Neuronal stem cell (in vitro differentiated cells): ENCODE measurements around the gene COMMD2.
A peak's percentile ranks its signal among the peaks of the same experiment; 100 is the strongest.

Source experiments
- DNase-seq: peaks from one replicate; pipeline ENCODE4 v3.0.0-alpha.2; 2013; ENCODE audit warnings: low spot score
- H2AFZ ChIP-seq: one replicate; pipeline ENCODE4 v1.6.1; 2013; ENCODE audit warnings: mild to moderate bottlenecking, low read length, inconsistent platforms
- H2AK5ac ChIP-seq: 2 replicates; pipeline ENCODE4 v1.6.1; 2013; ENCODE audit warnings: low read depth, mild to moderate bottlenecking, inconsistent platforms, low read length, moderate library complexity, mixed read lengths
- H2BK120ac ChIP-seq: 2 replicates; pipeline ENCODE4 v1.6.1; 2013; ENCODE audit warnings: low read depth, mild to moderate bottlenecking, inconsistent platforms, low read length, moderate library complexity, mixed read lengths
- H2BK12ac ChIP-seq: one replicate; pipeline ENCODE4 v1.6.1; 2013; ENCODE audit warnings: low read length, inconsistent platforms
- H2BK15ac ChIP-seq: 2 replicates; pipeline ENCODE4 v1.6.1; 2013; ENCODE audit warnings: mild to moderate bottlenecking, low read length, inconsistent platforms, mixed read lengths
- H2BK5ac ChIP-seq: one replicate; pipeline ENCODE4 v1.6.1; 2013; ENCODE audit warnings: inconsistent platforms, mild to moderate bottlenecking, low read length, moderate library complexity
- H3K14ac ChIP-seq: one replicate; pipeline ENCODE4 v1.6.1; 2013; ENCODE audit warnings: low read length, inconsistent platforms
- H3K18ac ChIP-seq: 2 replicates; pipeline ENCODE4 v1.6.1; 2013; ENCODE audit warnings: low read length, inconsistent platforms
- H3K23ac ChIP-seq: 2 replicates; pipeline ENCODE4 v1.6.1; 2013; ENCODE audit warnings: low read depth, mild to moderate bottlenecking, mixed read lengths, low read length, inconsistent platforms; ENCODE audit not compliant: poor library complexity
- H3K27ac ChIP-seq: replicated peaks from 3 replicates; pipeline ENCODE4 v1.5.1; 2013; ENCODE audit warnings: low read length, inconsistent platforms
- H3K27me3 ChIP-seq, 3 experiments: 2 replicates each; pipeline ENCODE4 v1.6.1; 2013; ENCODE audit warnings: low read length in 3 of 3, mild to moderate bottlenecking in 2 of 3, inconsistent platforms in 1 of 3, low read depth in 1 of 3, mixed read lengths in 1 of 3, moderate library complexity in 1 of 3; ENCODE audit not compliant: control insufficient read depth in 3 of 3, insufficient read depth in 3 of 3
- H3K36me3 ChIP-seq, 2 donors: replicated peaks in 1 of 2; 2 replicates each; pipeline ENCODE4 v1.6.1; 2013; ENCODE audit warnings: low read length in 2 of 2; ENCODE audit not compliant: control insufficient read depth in 2 of 2, insufficient read depth in 2 of 2
- H3K4ac ChIP-seq: 2 replicates; pipeline ENCODE4 v1.6.1; 2013; ENCODE audit warnings: inconsistent platforms, mild to moderate bottlenecking, low read length, moderate library complexity
- H3K4me1 ChIP-seq, 2 donors: 1 replicate in 1 of 2; 2 replicates in 1 of 2; pipeline ENCODE4 v1.6.1; 2013; ENCODE audit warnings: low read length in 2 of 2, low read depth in 1 of 2; ENCODE audit not compliant: control insufficient read depth in 2 of 2, insufficient read depth in 1 of 2
- H3K4me2 ChIP-seq: one replicate; pipeline ENCODE4 v1.6.1; 2013; ENCODE audit warnings: mild to moderate bottlenecking, low read length, inconsistent platforms; ENCODE audit not compliant: insufficient read depth, poor library complexity, severe bottlenecking
- H3K4me3 ChIP-seq, 2 donors: 2 replicates each; pipeline ENCODE4 v1.5.1; 2013; ENCODE audit warnings: low read length in 2 of 2, mild to moderate bottlenecking in 2 of 2, inconsistent platforms in 1 of 2, moderate library complexity in 1 of 2
- H3K79me1 ChIP-seq: one replicate; pipeline ENCODE4 v1.6.1; 2013; ENCODE audit warnings: low read depth, mild to moderate bottlenecking, inconsistent platforms, low read length, moderate library complexity
- H3K9ac ChIP-seq: one replicate; pipeline ENCODE4 v1.6.1; 2013; ENCODE audit warnings: mild to moderate bottlenecking, low read depth, low read length, inconsistent platforms; ENCODE audit not compliant: poor library complexity
- H3K9me3 ChIP-seq, 2 donors: replicated peaks in 1 of 2; 2 replicates each; pipeline versions ENCODE3 to v1.6.1; 2013; ENCODE audit warnings: low read length in 2 of 2, mild to moderate bottlenecking in 2 of 2, inconsistent platforms in 1 of 2, low read depth in 1 of 2, mixed read lengths in 1 of 2, moderate library complexity in 1 of 2; ENCODE audit not compliant: control insufficient read depth in 2 of 2, insufficient read depth in 1 of 2
- H4K8ac ChIP-seq: one replicate; pipeline ENCODE4 v1.6.1; 2013; ENCODE audit warnings: low read depth, mild to moderate bottlenecking, inconsistent platforms, low read length, moderate library complexity
- H4K91ac ChIP-seq: one replicate; pipeline ENCODE4 v1.6.1; 2013; ENCODE audit warnings: low read length, low read depth, mild to moderate bottlenecking, inconsistent platforms; ENCODE audit not compliant: poor library complexity
- WGBS, 2 donors: extraction: QIAGEN DNeasy Blood & Tissue Kit; methylation state at CpG; one replicate each; pipeline ENCODE4 v1.1.7; 2013; ENCODE audit warnings: missing lambda C conversion rate in 2 of 2, mixed read lengths in 1 of 2; ENCODE audit not compliant: insufficient read length in 2 of 2, insufficient replicate concordance in 1 of 2; ENCODE audit errors: extremely low coverage in 2 of 2; 5-methylcytosine and 5-hydroxymethylcytosine counted together

Gene COMMD2

GRCh38 chr3:149796026-149796425 is 43.7 kb upstream of the COMMD2 start:
- Histone ChIP-seq H3K9me3 (no peaks in the 10 kb centered on the region), H3K9ac (no peak overlapping the region), H2AFZ (no peak overlapping the region), H3K27ac (no peak overlapping the region), H3K4me2 (no peak overlapping the region), H4K91ac (no peak overlapping the region), H2BK12ac (no peak overlapping the region), H2BK120ac (no peak overlapping the region), H3K18ac (no peak overlapping the region), H2BK15ac (no peak overlapping the region), H2BK5ac (no peak overlapping the region), H3K4me1 (no peaks in the 10 kb centered on the region), H2AK5ac (no peak overlapping the region), H3K4me3 (no peak overlapping the region), H3K23ac (no peak overlapping the region), H3K4ac (no peak overlapping the region), H3K14ac (no peak overlapping the region), H3K36me3 (no peaks in the 10 kb centered on the region), H3K27me3 (no peaks in the 10 kb centered on the region), H3K79me1 (no peaks in the 10 kb centered on the region), H4K8ac (no peak overlapping the region)
- WGBS, 2 donors = no CpG with 5 or more reads among the region's 1 CpG
- DNase-seq = no peak

- Histone ChIP-seq H2BK12ac (no peak within 1 kb of the TSS), H3K79me1 (no peaks in the 10 kb centered on the region), H3K36me3 (no peaks in the 10 kb centered on the region), H3K27me3 (no peaks in the 10 kb centered on the region), H3K4me3 (no peak within 1 kb of the TSS), H4K8ac (no peak within 1 kb of the TSS), H3K27ac (no peak within 1 kb of the TSS), H2AK5ac (no peak within 1 kb of the TSS), H4K91ac (no peak within 1 kb of the TSS), H2AFZ (no peak within 1 kb of the TSS), H3K14ac (no peak within 1 kb of the TSS), H2BK15ac (no peak within 1 kb of the TSS), H2BK120ac (no peak within 1 kb of the TSS), H3K4me1 (no peaks in the 10 kb centered on the region), H3K4me2 (no peak within 1 kb of the TSS), H3K18ac (no peak within 1 kb of the TSS), H3K23ac (no peak within 1 kb of the TSS), H3K9ac (no peak within 1 kb of the TSS), H3K9me3 (no peaks in the 10 kb centered on the region), H2BK5ac (no peak within 1 kb of the TSS), H3K4ac (no peak within 1 kb of the TSS)
- WGBS, 2 donors = no CpG with 5 or more reads among the region's 4 CpGs
- DNase-seq = no peak
Measured at GRCh38 chr3:149792452-149793270, 40.4 kb upstream of the COMMD2 start, which contains the start of gene ANKUB1. Gene ANKUB1, minus strand, starts transcription at chr3:149792554. Its CDS starts 188 bp downstream, at chr3:149792366.

GRCh38 chr3:149790698-149791097 is 38.4 kb upstream of the COMMD2 start:
- H3K18ac ChIP-seq = no peak overlapping the region
- no peaks in the 10 kb centered on the region for H3K79me1 ChIP-seq
- H2AFZ ChIP-seq = no peak overlapping the region
- WGBS, 2 donors = no CpG with 5 or more reads among the region's 3 CpGs
- no peak overlapping the region for H3K4me2 ChIP-seq
- H3K36me3 ChIP-seq = no peaks in the 10 kb centered on the region
- no peak for DNase-seq
- H3K4ac ChIP-seq = no peak overlapping the region
- no peak overlapping the region for H2BK5ac ChIP-seq
- H3K23ac ChIP-seq = no peak overlapping the region
- no peak overlapping the region for H2BK120ac ChIP-seq
- no peak overlapping the region for H3K27ac ChIP-seq
- H2AK5ac ChIP-seq = no peak overlapping the region
- H3K9me3 ChIP-seq = no peaks in the 10 kb centered on the region
- no peak overlapping the region for H3K9ac ChIP-seq
- no peaks in the 10 kb centered on the region for H3K27me3 ChIP-seq
- no peaks in the 10 kb centered on the region for H3K4me1 ChIP-seq
- no peak overlapping the region for H2BK15ac ChIP-seq
- no peak overlapping the region for H2BK12ac ChIP-seq
- H3K14ac ChIP-seq = no peak overlapping the region
- H4K91ac ChIP-seq = no peak overlapping the region
- no peak overlapping the region for H4K8ac ChIP-seq
- no peak overlapping the region for H3K4me3 ChIP-seq

- DNase-seq = no peak
- no peak overlapping the region for H3K27ac ChIP-seq
- no peak overlapping the region for H2BK15ac ChIP-seq
- no peaks in the 10 kb centered on the region for H3K36me3 ChIP-seq
- no CpG with 5 or more reads among the region's 2 CpGs for WGBS, 2 donors
- H4K91ac ChIP-seq = no peak overlapping the region
- H3K4ac ChIP-seq = no peak overlapping the region
- no peaks in the 10 kb centered on the region for H3K9me3 ChIP-seq
- no peak overlapping the region for H3K9ac ChIP-seq
- no peak overlapping the region for H3K18ac ChIP-seq
- no peak overlapping the region for H4K8ac ChIP-seq
- no peak overlapping the region for H2BK12ac ChIP-seq
- H3K4me2 ChIP-seq = no peak overlapping the region
- no peaks in the 10 kb centered on the region for H3K79me1 ChIP-seq
- H2BK120ac ChIP-seq = no peak overlapping the region
- H2BK5ac ChIP-seq = no peak overlapping the region
- peak overlapping the region; percentile 46 for H2AFZ ChIP-seq
- no peak overlapping the region for H3K4me3 ChIP-seq
- H3K27me3 ChIP-seq = no peaks in the 10 kb centered on the region
- no peaks in the 10 kb centered on the region for H3K4me1 ChIP-seq
- no peak overlapping the region for H3K23ac ChIP-seq
- no peak overlapping the region for H3K14ac ChIP-seq
- no peak overlapping the region for H2AK5ac ChIP-seq
Measured at GRCh38 chr3:149790268-149790667, 38.0 kb upstream of the COMMD2 start.
